C4-2B (cell line): Measurements from ENCODE around the gene EXD3.

Experiments used
- CTCF ChIP-seq: fragments of 450-650 bp; conservative IDR thresholded peaks from 2 replicates; pipeline ENCODE4 v1.5.1; 2017; ENCODE audit warnings: mild to moderate bottlenecking
- ZFX ChIP-seq: fragments of 450-650 bp; IDR thresholded peaks from 2 replicates; pipeline ENCODE4 v1.6.1; 2017

- no peak for TF ChIP-seq CTCF
- no peak for TF ChIP-seq ZFX
These were observed 116.1 kb downstream of the EXD3 start for GRCh38 chr9:137306850-137307254.
